ENCODE results near the gene NOC4L.

Gene NOC4L

DNA sequence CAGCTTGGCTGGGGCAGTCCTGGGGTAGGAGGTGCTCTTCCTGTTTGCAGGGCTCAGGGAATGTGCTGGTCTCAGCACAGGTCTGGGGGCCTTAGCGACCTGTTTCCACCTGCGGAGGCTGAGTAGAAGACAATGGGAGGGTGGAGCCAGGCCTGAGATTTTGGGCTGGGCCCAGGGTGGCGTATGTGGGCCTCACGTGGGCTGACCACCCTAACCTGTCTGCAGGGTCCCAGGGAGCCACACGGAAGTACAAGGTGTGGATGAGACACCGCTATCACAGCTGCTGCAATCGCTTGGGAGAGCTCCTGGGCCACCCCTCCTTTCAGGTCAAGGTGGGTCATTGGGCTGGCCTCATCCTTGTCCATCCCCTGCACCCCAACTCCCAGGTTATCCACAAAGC lies 1.1 kb downstream of the NOC4L start:
- Histone ChIP-seq H3F3A (ENCODE audit: insufficient read depth) (no peaks in the 10 kb centered on the region), H3K4me2 (ENCODE audit: low read depth, low read length, poor library complexity, severe bottlenecking) (peak overlapping the region; percentile 62), H4K20me1 (ENCODE audit: low read depth, low read length) (no peaks in the 10 kb centered on the region), H3K79me2 (ENCODE audit: insufficient read depth, low read length) (peaks cover 41% of the 10 kb centered on the region), H3K4me3 (ENCODE audit: insufficient read depth, low read length, poor library complexity, severe bottlenecking) (peak overlapping the region; percentile 96), H3K27me3 (ENCODE audit: low read length) (no peaks in the 10 kb centered on the region), H3K36me3 (ENCODE audit: low read length) (no peaks in the 10 kb centered on the region), H3K27ac (ENCODE audit: low read depth, low read length) (no peak overlapping the region), H3K9me2 (replicated peaks; ENCODE audit: insufficient read depth, low read length) (no peaks in the 10 kb centered on the region), H3K9me3 (ENCODE audit: insufficient read depth, low read length) (no peaks in the 10 kb centered on the region), H3K9ac (ENCODE audit: low read length) (peak overlapping the region; percentile 88), H2AFZ (ENCODE audit: low read depth, low read length, severe bottlenecking) (no peak overlapping the region)
- TF ChIP-seq, protein P1, sequence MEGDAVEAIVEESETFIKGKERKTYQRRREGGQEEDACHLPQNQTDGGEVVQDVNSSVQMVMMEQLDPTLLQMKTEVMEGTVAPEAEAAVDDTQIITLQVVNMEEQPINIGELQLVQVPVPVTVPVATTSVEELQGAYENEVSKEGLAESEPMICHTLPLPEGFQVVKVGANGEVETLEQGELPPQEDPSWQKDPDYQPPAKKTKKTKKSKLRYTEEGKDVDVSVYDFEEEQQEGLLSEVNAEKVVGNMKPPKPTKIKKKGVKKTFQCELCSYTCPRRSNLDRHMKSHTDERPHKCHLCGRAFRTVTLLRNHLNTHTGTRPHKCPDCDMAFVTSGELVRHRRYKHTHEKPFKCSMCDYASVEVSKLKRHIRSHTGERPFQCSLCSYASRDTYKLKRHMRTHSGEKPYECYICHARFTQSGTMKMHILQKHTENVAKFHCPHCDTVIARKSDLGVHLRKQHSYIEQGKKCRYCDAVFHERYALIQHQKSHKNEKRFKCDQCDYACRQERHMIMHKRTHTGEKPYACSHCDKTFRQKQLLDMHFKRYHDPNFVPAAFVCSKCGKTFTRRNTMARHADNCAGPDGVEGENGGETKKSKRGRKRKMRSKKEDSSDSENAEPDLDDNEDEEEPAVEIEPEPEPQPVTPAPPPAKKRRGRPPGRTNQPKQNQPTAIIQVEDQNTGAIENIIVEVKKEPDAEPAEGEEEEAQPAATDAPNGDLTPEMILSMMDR (IDR thresholded peaks at IDR 0.05; ENCODE audit: insufficient read depth, low read length, poor library complexity, severe bottlenecking): no peak
- TF ChIP-seq EZH2phosphoT487 (conservative IDR thresholded peaks at IDR 0.05; ENCODE audit: low read length): no peak

DNA sequence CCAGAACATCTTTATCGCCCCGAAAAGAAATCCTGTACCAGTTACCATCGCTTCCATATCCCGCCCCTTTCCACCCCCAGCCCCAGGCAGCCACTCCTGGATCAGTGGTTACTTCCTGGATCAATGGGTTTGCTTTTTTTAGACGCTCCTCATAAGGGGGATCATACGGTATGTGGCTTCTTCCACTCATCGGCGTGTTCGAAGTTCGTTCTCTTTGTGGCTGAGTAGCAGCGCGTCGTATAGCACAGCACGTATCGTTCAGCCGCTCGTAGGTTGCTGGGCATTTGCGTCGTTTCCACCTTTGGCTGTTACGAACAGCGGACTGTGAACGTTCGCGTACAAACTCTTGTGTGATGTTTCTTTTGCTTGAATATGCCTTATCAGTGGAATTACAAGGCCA lies 1.8 kb downstream of the NOC4L start:
- no peak for TF ChIP-seq EZH2phosphoT487 (conservative IDR thresholded peaks at IDR 0.05; ENCODE audit: low read length)
- TF ChIP-seq, protein P1 (IDR thresholded peaks at IDR 0.05; ENCODE audit: insufficient read depth, low read length, poor library complexity, severe bottlenecking): no peak
- H3K4me3 ChIP-seq (ENCODE audit: insufficient read depth, low read length, poor library complexity, severe bottlenecking): no peak overlapping the region
- no peaks in the 10 kb centered on the region for H3K27me3 ChIP-seq (ENCODE audit: low read length)
- no peak overlapping the region for H2AFZ ChIP-seq (ENCODE audit: low read depth, low read length, severe bottlenecking)
- H3K9ac ChIP-seq (ENCODE audit: low read length): no peak overlapping the region
- no peak overlapping the region for H3K4me2 ChIP-seq (ENCODE audit: low read depth, low read length, poor library complexity, severe bottlenecking)
- H3K79me2 ChIP-seq (ENCODE audit: insufficient read depth, low read length): peaks cover 41% of the 10 kb centered on the region
- H3F3A ChIP-seq (ENCODE audit: insufficient read depth): no peaks in the 10 kb centered on the region
- no peaks in the 10 kb centered on the region for H4K20me1 ChIP-seq (ENCODE audit: low read depth, low read length)
- no peaks in the 10 kb centered on the region for H3K9me3 ChIP-seq (ENCODE audit: insufficient read depth, low read length)
- no peaks in the 10 kb centered on the region for H3K36me3 ChIP-seq (ENCODE audit: low read length)
- H3K27ac ChIP-seq (ENCODE audit: low read depth, low read length): no peak overlapping the region
- no peaks in the 10 kb centered on the region for H3K9me2 ChIP-seq (replicated peaks; ENCODE audit: insufficient read depth, low read length)

DNA sequence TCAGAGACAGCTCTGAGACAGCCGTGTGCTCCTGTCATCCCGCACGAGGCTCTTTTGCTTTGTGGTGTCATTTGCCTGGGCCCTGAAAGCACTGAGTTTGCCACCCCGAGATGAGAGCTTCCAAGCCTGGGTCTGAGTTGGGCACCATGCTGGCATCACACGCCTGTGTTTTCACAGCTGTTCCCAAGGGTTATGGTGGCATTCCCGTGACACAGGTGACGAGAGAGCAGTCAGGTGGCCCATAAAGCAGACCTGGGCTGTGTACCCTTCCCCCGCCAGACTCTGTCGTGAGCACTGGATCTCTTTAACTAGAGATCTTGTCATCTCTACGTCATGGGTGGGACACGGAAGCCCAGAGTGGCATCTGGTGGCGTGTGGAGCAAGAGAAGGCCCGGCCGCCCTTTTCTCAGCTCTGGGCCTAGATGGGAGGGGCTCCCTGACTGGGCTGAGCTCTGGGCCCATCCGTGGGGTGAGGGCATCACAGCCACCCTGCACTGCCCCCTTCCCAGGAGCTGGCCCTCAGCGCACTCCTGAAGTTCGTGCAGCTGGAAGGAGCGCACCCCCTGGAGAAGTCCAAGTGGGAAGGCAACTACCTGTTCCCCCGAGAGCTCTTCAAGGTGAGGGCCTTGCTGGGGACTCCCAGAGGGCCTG lies 2.6 kb downstream of the NOC4L start:
- Histone ChIP-seq H3K79me2 (ENCODE audit: insufficient read depth, low read length) (peaks cover 41% of the 10 kb centered on the region), H3K27me3 (ENCODE audit: low read length) (no peaks in the 10 kb centered on the region), H3K9ac (ENCODE audit: low read length) (no peak overlapping the region), H3K4me2 (ENCODE audit: low read depth, low read length, poor library complexity, severe bottlenecking) (no peak overlapping the region), H3K36me3 (ENCODE audit: low read length) (no peaks in the 10 kb centered on the region), H4K20me1 (ENCODE audit: low read depth, low read length) (no peaks in the 10 kb centered on the region), H3F3A (ENCODE audit: insufficient read depth) (no peaks in the 10 kb centered on the region), H3K9me3 (ENCODE audit: insufficient read depth, low read length) (no peaks in the 10 kb centered on the region), H3K9me2 (replicated peaks; ENCODE audit: insufficient read depth, low read length) (no peaks in the 10 kb centered on the region), H2AFZ (ENCODE audit: low read depth, low read length, severe bottlenecking) (no peak overlapping the region), H3K4me3 (ENCODE audit: insufficient read depth, low read length, poor library complexity, severe bottlenecking) (no peak overlapping the region), H3K27ac (ENCODE audit: low read depth, low read length) (no peak overlapping the region)
- no peak for TF ChIP-seq EZH2phosphoT487 (conservative IDR thresholded peaks at IDR 0.05; ENCODE audit: low read length)
- TF ChIP-seq, protein P1 (IDR thresholded peaks at IDR 0.05; ENCODE audit: insufficient read depth, low read length, poor library complexity, severe bottlenecking): no peak

Data from SU-DHL-6 (cell line).